ENCODE data around the gene SRGAP2C.
"Not testable (repeated sequence)": the region's sequence is repeated elsewhere in the genome, so short reads cannot be mapped to it uniquely, and the experiment has no call there.

- TF ChIP-seq POLR2A (IDR thresholded peaks at IDR 0.05): not testable (repeated sequence)
- TF ChIP-seq, protein P1, sequence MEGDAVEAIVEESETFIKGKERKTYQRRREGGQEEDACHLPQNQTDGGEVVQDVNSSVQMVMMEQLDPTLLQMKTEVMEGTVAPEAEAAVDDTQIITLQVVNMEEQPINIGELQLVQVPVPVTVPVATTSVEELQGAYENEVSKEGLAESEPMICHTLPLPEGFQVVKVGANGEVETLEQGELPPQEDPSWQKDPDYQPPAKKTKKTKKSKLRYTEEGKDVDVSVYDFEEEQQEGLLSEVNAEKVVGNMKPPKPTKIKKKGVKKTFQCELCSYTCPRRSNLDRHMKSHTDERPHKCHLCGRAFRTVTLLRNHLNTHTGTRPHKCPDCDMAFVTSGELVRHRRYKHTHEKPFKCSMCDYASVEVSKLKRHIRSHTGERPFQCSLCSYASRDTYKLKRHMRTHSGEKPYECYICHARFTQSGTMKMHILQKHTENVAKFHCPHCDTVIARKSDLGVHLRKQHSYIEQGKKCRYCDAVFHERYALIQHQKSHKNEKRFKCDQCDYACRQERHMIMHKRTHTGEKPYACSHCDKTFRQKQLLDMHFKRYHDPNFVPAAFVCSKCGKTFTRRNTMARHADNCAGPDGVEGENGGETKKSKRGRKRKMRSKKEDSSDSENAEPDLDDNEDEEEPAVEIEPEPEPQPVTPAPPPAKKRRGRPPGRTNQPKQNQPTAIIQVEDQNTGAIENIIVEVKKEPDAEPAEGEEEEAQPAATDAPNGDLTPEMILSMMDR (IDR thresholded peaks at IDR 0.05): not testable (repeated sequence)
Measured at GRCh38 chr1:121386319-121386948, 201.7 kb downstream of the SRGAP2C start.
